GM04504 (cell line): ENCODE results near the gene CHDH.

ENCODE experiments used
- DNase-seq: peaks from one replicate; pipeline ENCODE4 v3.0.0-alpha.2; 2012; ENCODE audit warnings: low read depth

The CHDH gene

GRCh38 chr3:53846134-53846850 lies at the start of gene CHDH, which contains the start of gene IL17RB:
Gene CHDH, minus strand, starts transcription at chr3:53846419. Its CDS starts 22,411 bp downstream, at chr3:53824008.
Gene IL17RB, plus strand, starts transcription at chr3:53846568. Its CDS starts 21 bp downstream, at chr3:53846589.
- DNase-seq: no peak

DNA sequence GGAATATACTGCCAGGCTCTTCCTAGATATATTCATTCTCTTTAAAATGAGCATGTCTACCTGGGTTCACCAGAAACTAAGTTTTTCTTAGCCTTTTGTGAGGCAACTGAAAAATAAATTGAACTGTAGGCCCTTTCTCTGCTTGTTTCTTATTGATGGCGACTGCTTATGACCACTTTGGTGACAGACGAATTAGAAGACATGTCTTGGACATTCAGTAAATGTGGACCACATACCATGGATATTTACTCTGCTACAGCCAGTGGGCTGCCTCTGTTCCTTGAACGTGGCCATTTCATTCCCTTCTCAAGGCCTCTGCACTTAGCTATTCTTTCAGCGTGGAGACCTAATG lies 46.0 kb upstream of the CHDH start:
- DNase-seq: no peak

DNA sequence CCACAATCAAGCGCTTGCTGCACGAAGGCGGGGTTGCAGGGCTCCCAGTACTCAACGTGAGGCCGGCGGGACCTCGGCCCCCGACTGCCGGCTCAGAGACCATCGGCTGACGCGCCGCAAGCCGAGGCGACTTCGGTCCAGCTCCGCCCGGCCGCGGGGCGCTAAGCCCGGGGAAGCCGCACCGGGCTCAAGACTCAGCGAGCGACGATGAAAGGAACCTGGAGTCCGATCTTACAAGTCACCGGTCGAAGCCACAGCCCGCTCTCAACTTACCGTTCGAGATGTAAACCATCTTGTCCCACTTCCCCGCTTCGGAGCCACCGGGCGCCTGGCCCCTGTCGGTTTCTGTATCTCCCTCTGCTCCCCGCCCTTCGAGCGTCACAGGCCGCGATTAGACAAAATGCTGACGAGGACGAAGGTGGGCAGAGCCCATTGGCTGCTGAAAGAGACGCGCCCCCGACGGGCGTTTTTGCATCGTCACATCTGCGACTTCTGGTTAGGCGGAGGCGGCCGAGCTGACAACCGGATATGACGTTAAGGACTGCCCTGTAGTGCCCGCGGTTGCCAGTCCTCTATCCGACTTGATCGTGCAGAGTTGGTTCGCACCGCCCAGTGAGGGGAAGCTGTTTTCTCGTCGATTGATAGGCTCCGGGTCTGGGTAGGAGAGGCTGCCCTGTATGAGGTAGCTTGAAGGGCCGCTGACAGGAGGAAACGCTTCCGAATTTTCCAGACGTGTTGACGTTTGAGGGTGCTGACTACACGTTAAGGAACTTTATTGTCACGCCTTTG lies 45.5 kb upstream of the CHDH start, which contains the start of gene SELENOK:
Gene SELENOK (minus strand): TSS at position 363 of the 789 bp plus-strand sequence.
- DNase-seq: peak; percentile 98

- no peak for DNase-seq
These were observed 44.7 kb upstream of the CHDH start for GRCh38 chr3:53890726-53891475.

DNA sequence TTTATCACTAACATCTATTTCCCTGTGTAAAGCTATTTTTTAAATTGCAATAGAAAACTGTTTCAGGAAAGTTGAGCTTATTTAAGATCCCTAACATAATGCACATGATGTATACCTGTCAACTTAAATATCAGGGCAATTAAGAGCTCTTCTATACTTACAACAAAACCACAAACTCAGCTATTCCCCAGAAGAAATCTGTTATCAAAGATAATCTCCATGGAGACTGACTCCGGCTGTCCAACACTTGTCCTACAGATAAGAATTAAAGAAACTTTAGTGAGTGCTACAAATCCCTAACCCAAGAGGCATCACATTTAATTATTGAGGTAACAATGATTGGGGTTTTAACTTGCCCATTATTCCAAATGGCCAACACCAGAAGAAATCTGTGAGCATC lies 42.0 kb upstream of the CHDH start:
- DNase-seq: no peak

DNA sequence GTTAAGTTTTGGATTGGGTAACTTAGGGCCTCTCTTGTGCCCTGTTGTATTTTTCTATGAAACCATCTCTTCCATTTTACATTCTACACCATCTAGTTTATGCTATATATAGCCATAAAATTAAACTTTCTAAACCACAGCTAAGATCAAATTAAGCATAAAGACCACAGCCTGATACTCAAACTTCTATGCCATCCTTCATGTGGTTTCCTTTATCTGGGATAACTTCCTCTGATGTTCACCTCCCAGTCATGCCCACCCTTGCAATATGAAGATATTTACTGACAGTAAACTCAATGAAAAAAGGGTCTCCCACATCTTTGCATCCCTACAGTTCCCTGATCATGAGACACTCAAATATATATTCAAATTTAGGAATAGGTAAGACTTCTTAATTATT lies 41.2 kb upstream of the CHDH start:
- no peak for DNase-seq

GRCh38 chr3:53885239-53885638 lies 39.0 kb upstream of the CHDH start:
- no peak for DNase-seq

GRCh38 chr3:53884623-53885022 lies 38.4 kb upstream of the CHDH start:
- no peak for DNase-seq

DNA sequence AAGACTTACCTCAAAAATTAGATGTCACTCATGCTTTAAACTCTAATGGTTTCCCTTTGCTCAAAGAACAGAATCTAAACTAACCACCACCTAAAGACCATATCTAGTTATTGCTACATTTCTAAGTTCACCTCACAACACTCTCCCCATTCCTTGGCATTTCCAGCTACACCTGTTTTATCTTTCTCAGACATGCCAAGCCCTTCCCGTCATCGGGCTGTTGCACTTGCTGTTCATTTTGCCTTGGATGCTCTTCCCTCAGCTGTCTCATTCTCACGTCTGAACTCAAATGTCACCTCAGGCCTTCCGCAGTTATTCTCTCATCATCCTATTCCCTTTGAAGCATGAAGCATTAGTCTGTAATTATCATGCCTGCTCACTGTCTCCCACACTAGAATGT lies 36.8 kb upstream of the CHDH start:
- no peak for DNase-seq

- DNase-seq: peak; percentile 57
These were observed 35.7 kb upstream of the CHDH start, which contains the start of gene ACTR8 for GRCh38 chr3:53881691-53882593. Gene ACTR8, minus strand, starts transcription at chr3:53882152. Its CDS starts 51 bp downstream, at chr3:53882101.

GRCh38 chr3:53880396-53881345 lies 34.5 kb upstream of the CHDH start:
- no peak for DNase-seq

DNA sequence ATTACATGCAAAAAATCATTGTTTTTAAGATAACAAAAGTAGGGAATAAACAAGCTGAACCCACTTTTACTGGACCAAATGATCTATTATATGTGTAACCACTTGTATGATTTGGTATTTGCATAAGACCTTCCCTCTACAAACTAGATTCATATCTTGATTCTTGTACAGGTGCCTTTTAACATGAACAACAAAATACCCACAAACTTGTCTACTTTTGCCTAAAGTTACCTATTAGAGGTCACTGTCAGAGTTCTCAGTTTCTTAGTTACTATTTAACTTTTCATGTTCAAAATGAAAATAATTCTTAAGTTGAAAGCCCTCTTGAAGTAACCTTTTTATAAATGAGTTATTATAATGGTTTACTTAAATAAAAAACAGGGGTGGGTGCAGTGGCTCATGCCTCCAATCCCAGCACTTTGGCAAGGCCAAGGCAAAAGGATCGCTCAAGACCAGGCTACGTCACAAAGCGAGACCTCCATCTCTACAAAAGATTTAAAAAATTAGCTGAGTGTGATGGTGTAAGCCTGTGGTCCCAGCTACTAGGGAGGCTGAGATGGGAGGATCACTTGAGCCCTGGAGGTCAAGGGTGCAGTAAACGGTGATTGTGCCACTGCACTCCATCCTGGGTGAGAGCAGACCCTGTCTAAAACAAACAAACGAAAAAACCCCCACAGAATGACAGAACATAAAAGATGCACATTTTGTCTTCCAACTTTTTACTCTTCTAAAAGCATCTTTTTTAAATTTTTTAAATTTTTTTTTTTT lies 19.7 kb upstream of the CHDH start:
- no peak for DNase-seq

GRCh38 chr3:53863145-53863544 lies 16.9 kb upstream of the CHDH start:
- no peak for DNase-seq

- DNase-seq: no peak
These were observed 16.0 kb upstream of the CHDH start for GRCh38 chr3:53862241-53862640.

DNA sequence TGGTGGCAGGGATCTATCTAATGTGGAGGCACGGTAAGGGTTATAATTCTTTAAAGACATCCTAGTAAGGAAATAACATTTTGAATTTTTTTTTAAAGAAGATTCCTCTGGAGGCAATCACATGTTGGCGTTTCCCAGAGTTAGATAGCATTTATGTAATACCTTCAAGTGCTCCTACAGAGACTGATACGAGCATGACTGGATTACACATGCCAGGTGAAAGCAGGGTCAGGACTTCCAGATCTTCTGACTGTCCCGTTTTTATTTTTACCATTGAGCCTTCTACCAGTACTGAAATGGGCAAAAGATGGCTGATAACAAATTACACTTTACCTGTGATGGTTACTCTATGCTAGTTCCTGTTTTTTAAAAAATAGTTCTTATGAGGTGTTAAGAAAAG lies 14.0 kb upstream of the CHDH start:
- DNase-seq: no peak

DNA sequence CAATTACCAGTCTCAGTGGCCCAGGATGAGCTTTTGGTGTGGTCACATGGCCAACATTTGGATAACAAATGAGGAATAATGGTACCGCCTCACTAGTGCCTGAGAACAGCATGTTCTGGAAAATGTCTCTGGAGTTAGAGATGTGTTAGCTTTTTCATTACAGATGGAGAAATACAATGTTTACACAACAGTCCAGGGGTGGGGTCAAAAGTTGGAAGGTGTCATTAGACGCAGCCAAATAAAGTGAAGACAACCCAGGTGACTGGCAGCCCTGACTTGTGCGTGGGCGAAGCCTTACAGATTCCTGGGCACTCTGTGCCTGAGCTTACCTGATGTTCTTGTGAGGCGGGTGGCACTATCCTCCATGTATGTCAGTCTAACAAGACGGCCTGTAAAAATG lies 13.0 kb upstream of the CHDH start:
- DNase-seq: no peak

- DNase-seq: no peak
These were observed 12.0 kb upstream of the CHDH start for GRCh38 chr3:53858096-53858741.

DNA sequence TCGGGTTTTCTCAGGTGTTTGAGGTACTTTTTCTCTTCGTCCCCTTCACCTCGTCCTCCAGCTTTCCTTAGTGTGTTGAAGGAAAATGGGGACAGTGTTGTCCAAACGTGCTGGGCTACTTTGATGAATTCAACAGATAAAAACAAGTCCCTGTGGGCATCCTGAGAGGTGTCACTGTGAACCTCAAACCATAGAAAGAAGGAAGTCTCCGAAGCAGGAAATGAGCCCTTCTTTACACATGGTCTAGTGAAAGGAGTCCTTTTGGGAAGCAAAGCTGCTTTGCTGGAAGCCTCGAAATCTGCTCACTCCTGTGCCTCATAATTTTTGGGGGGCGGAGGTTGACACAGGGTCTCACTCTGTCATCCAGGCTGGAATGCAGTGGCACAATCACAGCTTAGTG lies 10.7 kb upstream of the CHDH start:
- no peak for DNase-seq

DNA sequence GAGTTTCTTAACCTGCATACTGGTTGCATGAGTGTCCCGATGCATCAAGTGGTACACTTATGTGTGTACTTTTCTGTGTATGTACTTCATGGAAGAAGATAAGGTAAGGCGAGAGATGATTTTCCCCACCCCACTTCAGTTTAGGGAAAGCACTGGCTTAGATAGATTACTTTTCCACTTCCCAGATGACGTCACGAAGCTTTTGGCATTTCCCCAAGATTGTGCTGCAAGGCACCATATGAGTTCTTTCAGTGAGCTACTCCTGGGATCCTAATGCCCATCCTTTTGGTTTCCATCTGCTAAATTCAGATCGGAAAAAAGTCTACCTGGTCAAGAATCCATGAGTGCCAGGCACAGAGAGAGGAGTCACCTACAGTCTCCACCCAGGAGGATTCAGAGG lies 4.7 kb upstream of the CHDH start:
- peak; percentile 16 for DNase-seq
